ENCODE measurements around the gene ZBTB7B.

The ZBTB7B gene

GRCh38 chr1:154988058-154988954 lies 14.3 kb upstream of the ZBTB7B start:
- DNase-seq (ENCODE audit: low spot score), result no peak

DNA sequence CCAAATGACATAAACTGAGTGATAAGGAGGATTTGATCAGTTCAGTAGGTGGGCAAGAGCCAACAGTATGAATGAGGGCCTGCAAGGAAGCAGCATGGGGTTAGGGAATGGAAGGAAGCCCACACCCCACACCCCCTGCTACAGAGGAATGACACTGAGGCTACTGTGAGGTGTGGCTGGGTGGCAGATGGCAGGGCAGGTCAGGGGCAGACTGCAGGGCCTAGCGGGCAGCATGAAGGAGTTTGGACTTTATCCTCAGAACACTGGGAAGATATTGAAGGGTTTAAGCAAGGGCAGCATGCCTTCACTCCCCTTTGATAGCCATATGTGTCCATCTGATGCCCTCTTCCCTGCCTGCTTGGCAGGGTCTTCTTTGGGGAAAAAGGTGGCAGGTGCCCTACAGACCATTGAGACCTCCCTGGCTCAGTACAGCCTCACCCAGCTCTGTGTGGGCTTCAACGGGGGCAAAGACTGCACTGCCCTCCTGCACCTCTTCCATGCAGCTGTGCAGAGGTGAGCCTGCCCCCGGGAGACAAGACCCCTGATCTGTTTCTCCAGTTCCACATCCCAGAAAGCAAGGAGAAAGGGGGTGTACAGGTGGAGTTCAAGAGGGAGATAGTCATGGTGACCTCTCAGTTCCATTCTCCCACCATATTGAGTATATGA lies 13.3 kb upstream of the ZBTB7B start:
- no peak for DNase-seq (ENCODE audit: low spot score)

- no peak for DNase-seq (ENCODE audit: low spot score)
Measured at GRCh38 chr1:154990276-154990675, 12.3 kb upstream of the ZBTB7B start.

DNA sequence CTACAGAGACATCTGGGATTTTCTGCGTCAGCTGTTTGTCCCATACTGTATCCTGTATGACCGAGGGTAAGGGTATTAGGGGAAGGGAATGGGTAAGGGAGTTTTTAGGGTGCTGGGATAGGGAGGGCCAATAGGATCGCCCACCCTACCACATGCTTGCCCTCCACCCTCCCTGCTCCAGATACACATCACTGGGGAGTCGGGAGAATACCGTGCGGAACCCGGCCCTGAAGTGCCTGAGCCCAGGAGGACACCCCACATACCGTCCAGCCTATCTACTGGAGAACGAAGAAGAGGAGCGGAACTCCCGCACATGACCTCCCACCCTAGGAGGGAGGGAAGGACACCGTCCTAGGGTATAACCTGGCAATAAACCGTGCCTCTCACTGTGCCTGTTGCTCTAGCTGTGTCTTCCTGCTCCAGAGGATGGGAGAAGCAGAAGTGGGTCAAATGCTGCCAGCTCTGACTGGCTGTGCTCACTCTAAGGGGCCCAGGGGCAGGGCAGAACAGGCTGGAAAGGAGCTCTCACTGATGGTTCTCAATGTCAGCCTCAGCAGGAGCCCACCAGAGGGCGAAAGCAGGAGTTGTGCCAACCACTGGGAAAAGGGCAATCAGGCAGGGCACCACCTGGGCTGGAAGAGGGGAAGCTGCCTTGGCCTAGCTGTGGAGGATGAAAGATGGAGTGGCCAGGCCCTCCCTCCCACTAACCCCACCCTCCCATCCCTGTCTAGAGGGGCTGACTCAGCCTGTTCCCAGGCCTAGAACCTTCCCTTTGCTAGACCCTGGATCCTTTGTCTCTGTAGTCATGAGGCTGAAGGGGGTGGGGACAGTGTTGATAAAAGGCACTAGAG lies 9.7 kb upstream of the ZBTB7B start:
- DNase-seq (ENCODE audit: low spot score), result no peak

DNA sequence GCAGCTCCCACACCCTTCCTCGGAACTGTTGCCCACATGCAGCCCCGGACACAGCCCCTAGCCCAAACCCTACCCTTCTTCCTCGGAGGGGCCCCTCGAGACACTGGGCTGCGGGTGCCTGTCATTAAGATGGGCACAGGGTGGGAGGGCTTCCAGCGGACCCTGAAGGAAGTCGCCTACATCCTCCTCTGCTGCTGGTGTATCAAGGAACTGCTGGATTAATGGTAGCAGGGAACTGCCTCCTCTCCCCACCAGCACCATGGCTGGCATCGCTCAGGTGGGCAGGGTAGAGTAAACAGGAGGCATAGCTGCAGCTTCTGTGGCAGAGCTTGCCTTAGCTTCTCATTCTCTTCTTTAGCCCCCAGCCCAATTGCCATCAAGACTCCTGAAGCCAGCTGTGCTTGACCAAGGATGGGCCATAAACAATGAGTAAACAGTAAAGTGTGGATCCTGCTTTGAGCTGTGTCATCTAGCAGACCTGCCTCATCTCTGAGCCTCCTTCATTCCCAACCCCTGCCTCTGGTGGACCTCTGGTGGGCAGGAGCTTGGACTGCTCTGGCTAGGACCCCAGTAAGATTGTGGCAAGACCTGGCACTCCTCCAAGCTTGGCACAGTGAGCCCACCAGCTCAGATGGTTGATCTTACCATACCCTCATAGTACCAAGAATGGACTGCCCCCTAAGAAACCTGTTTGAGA lies 8.9 kb upstream of the ZBTB7B start, which contains the start of gene LENEP:
Gene LENEP, plus strand, starts transcription at position 15 of the 697 bp plus-strand sequence. Its CDS starts 22 bp downstream, at position 37.
- DNase-seq (ENCODE audit: low spot score), result no peak

- no peak for DNase-seq (ENCODE audit: low spot score)
Measured at GRCh38 chr1:154994269-154994587, 8.4 kb upstream of the ZBTB7B start.

GRCh38 chr1:154994591-154994990 lies 8.0 kb upstream of the ZBTB7B start:
- no peak for DNase-seq (ENCODE audit: low spot score)

GRCh38 chr1:154995301-154995983 lies 7.2 kb upstream of the ZBTB7B start:
- DNase-seq (ENCODE audit: low spot score), result peak; percentile 65

- no peak for DNase-seq (ENCODE audit: low spot score)
Measured at GRCh38 chr1:154996966-154997701, 5.5 kb upstream of the ZBTB7B start.

DNA sequence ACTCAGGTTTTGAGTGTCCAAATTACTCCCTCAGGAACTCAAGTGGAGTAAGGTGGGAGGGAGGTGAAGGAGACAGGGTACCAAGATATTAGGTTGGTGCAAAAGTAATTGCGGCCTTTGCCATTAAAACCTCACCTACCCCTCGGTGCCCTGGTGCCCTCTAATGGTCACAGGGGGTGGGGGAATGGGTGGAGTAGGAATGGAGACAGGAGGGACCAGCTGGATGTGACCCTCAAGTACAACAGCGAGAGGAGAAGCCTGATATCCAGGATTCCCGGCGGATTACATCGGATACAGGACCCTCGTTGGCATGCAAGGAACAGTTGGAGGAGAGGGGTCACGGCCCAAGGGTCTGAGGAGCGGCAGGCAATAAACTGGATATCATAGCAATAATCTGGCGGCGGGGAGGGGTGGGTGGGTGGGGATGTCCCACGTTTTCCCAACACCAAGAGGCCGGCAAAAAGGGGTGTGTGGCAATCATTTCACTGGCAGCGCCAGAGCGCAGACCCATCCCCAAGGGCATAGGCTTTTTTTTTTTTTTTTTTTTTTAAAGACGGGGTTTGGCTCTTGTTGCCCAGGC lies 4.3 kb upstream of the ZBTB7B start:
- no peak for DNase-seq (ENCODE audit: low spot score)

- peak; percentile 39 for DNase-seq (ENCODE audit: low spot score)
Measured at GRCh38 chr1:154998818-154999570, 3.6 kb upstream of the ZBTB7B start.

DNA sequence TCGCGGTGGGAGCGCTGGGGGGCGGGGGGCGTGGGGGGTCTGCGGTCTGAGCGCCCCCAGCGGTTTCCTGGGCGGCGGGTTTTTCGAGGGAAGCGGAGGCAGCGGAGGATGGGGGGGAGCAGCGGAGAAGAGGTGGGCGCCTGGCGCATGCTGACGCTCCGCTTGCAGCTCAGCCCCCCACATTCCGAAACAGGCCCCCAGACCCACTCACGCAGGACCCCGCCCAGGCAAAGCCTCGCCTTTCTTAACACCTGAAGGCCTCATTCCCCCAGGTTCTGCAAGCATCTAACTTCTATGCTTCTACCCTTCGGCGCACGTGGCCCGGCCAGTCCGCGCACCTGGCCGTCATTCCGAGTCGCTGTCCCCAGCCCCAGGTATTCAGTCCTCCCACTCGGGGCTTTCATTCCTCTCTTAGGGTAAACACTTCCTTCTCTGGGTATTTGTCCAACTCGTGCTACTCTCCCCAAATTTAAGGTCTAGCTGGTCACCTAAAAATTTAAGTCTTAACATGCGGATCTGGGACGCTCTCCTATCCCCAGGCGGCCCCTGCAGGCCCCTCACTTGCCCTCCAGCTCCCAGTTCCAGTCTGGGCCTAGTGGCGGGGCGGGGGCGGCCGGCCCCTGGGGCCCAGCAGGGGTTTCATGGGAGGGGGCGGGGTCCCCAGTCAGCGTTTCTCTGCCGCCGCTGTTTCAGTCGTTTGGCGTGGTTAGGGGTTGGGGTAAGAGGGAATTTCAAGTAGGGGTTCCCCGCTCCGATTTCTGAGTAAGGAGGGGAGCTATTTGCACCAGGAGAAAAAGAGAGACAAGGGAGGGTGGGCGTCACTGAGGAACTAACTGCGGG lies 2.8 kb upstream of the ZBTB7B start:
- DNase-seq (ENCODE audit: low spot score), result no peak

- DNase-seq (ENCODE audit: low spot score), result no peak
Measured at GRCh38 chr1:155000411-155000725, 2.2 kb upstream of the ZBTB7B start.

DNA sequence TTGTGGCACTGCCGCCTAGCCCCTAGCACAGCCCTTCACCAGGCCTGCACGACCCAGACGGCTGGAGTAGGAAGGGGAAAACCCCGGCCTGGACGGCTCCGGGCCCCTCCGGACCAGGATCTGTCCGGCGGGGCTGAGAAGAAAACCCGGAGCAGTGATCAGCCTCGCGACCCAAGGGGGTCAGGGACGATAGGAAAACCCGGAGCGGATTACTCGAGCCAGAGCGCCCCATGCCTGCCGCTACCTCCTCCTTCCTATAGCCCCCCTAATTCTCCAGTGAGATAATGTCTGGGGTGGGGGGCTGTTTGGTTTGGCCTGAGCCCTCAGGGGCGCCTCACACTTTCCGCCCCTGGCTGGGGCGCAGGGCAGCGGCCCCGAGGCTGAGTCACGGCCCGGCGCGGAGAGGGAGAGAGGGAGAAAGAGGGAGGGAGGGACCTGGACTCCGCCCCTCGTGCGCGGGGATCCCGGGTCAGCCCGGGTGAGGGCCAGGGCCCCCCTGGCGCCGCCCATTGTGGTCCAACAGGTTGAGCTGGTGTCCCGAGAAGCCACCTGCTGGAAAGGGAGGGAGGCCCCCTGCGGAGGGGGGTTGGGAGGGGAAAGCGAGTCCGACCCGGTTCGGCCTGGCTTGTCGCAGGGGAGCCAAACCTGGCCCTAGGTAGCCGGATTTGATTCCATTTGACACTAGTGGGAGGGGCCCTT lies 1.7 kb upstream of the ZBTB7B start:
- peak; percentile 91 for DNase-seq (ENCODE audit: low spot score)

- no peak for DNase-seq (ENCODE audit: low spot score)
Measured at GRCh38 chr1:155001425-155001674, 1.3 kb upstream of the ZBTB7B start.

- peak; percentile 98 for DNase-seq (ENCODE audit: low spot score)
Measured at GRCh38 chr1:155001675-155002463, 733 bp upstream of the ZBTB7B start.

- DNase-seq (ENCODE audit: low spot score), result no peak
Measured at GRCh38 chr1:155003227-155003765, 694 bp downstream of the ZBTB7B start.
